Measurements from ENCODE around the gene CRIP3.
"Not testable (repeated sequence)": the region's sequence is repeated elsewhere in the genome, so short reads cannot be mapped to it uniquely, and the experiment has no call there.

Gene CRIP3

GRCh38 chr6:43308101-43308989 is at the start of gene CRIP3:
TSS of gene CRIP3 (minus strand) at chr6:43308826. CDS start at chr6:43308792, 34 bp downstream.
- H3K9me3 ChIP-seq (ENCODE audit: control insufficient read depth, low read length): no peaks in the 10 kb centered on the region
- no peak within 1 kb of the TSS for H3K9ac ChIP-seq (ENCODE audit: low read length)
- H3K27me3 ChIP-seq (ENCODE audit: control insufficient read depth, insufficient read depth, low read length): peaks cover 18% of the 10 kb centered on the region
- H3K36me3 ChIP-seq (ENCODE audit: control insufficient read depth, insufficient read depth, low read length): no peaks in the 10 kb centered on the region
- no peak within 1 kb of the TSS for H3K4me3 ChIP-seq (ENCODE audit: low read length)
- peaks cover 6% of the 10 kb centered on the region for H3K4me1 ChIP-seq (ENCODE audit: control insufficient read depth, insufficient read depth, low read length)

- Histone ChIP-seq H3K36me3 (ENCODE audit: control insufficient read depth, insufficient read depth, low read length) (peaks cover 16% of the 10 kb centered on the region), H3K9me3 (ENCODE audit: control insufficient read depth, low read length) (no peaks in the 10 kb centered on the region), H3K9ac (ENCODE audit: low read length) (no peak overlapping the region), H3K4me3 (ENCODE audit: low read length) (no peak overlapping the region), H3K27me3 (ENCODE audit: control insufficient read depth, insufficient read depth, low read length) (no peaks in the 10 kb centered on the region), H3K4me1 (ENCODE audit: control insufficient read depth, insufficient read depth, low read length) (no peaks in the 10 kb centered on the region)
These were observed 47.4 kb upstream of the CRIP3 start for GRCh38 chr6:43355862-43356590.

- H3K9me3 ChIP-seq (ENCODE audit: control insufficient read depth, low read length); H3K27me3 ChIP-seq (ENCODE audit: control insufficient read depth, insufficient read depth, low read length); H3K4me1 ChIP-seq (ENCODE audit: control insufficient read depth, insufficient read depth, low read length); H3K4me3 ChIP-seq (ENCODE audit: low read length); H3K9ac ChIP-seq (ENCODE audit: low read length): not testable (repeated sequence)
- peaks cover 14% of the 10 kb centered on the region for H3K36me3 ChIP-seq (ENCODE audit: control insufficient read depth, insufficient read depth, low read length)
These were observed 43.3 kb upstream of the CRIP3 start for GRCh38 chr6:43351951-43352350.

GRCh38 chr6:43347444-43347843 is 38.8 kb upstream of the CRIP3 start:
- Histone ChIP-seq H3K4me1 (ENCODE audit: control insufficient read depth, insufficient read depth, low read length) (no peaks in the 10 kb centered on the region), H3K36me3 (ENCODE audit: control insufficient read depth, insufficient read depth, low read length) (no peaks in the 10 kb centered on the region), H3K9me3 (ENCODE audit: control insufficient read depth, low read length) (no peaks in the 10 kb centered on the region), H3K9ac (ENCODE audit: low read length) (no peak overlapping the region), H3K27me3 (ENCODE audit: control insufficient read depth, insufficient read depth, low read length) (no peaks in the 10 kb centered on the region), H3K4me3 (ENCODE audit: low read length) (no peak overlapping the region)

- Histone ChIP-seq H3K9ac (ENCODE audit: low read length) (no peak overlapping the region), H3K4me3 (ENCODE audit: low read length) (no peak overlapping the region), H3K4me1 (ENCODE audit: control insufficient read depth, insufficient read depth, low read length) (no peaks in the 10 kb centered on the region), H3K36me3 (ENCODE audit: control insufficient read depth, insufficient read depth, low read length) (no peaks in the 10 kb centered on the region), H3K27me3 (ENCODE audit: control insufficient read depth, insufficient read depth, low read length) (no peaks in the 10 kb centered on the region), H3K9me3 (ENCODE audit: control insufficient read depth, low read length) (no peaks in the 10 kb centered on the region)
These were observed 38.4 kb upstream of the CRIP3 start for GRCh38 chr6:43347021-43347420.

GRCh38 chr6:43346243-43346642 is 37.6 kb upstream of the CRIP3 start:
- H3K9me3 ChIP-seq (ENCODE audit: control insufficient read depth, low read length); H3K4me3 ChIP-seq (ENCODE audit: low read length); H3K9ac ChIP-seq (ENCODE audit: low read length); H3K4me1 ChIP-seq (ENCODE audit: control insufficient read depth, insufficient read depth, low read length); H3K27me3 ChIP-seq (ENCODE audit: control insufficient read depth, insufficient read depth, low read length); H3K36me3 ChIP-seq (ENCODE audit: control insufficient read depth, insufficient read depth, low read length): not testable (repeated sequence)

GRCh38 chr6:43339168-43339567 is 30.5 kb upstream of the CRIP3 start:
- H3K27me3 ChIP-seq (ENCODE audit: control insufficient read depth, insufficient read depth, low read length): no peaks in the 10 kb centered on the region
- no peaks in the 10 kb centered on the region for H3K36me3 ChIP-seq (ENCODE audit: control insufficient read depth, insufficient read depth, low read length)
- H3K4me1 ChIP-seq (ENCODE audit: control insufficient read depth, insufficient read depth, low read length): peaks cover 21% of the 10 kb centered on the region
- H3K9me3 ChIP-seq (ENCODE audit: control insufficient read depth, low read length): no peaks in the 10 kb centered on the region
- no peak overlapping the region for H3K9ac ChIP-seq (ENCODE audit: low read length)
- H3K4me3 ChIP-seq (ENCODE audit: low read length): no peak overlapping the region

- Histone ChIP-seq H3K4me1 (ENCODE audit: control insufficient read depth, insufficient read depth, low read length) (peaks cover 21% of the 10 kb centered on the region), H3K9me3 (ENCODE audit: control insufficient read depth, low read length) (no peaks in the 10 kb centered on the region), H3K9ac (ENCODE audit: low read length) (no peak overlapping the region), H3K27me3 (ENCODE audit: control insufficient read depth, insufficient read depth, low read length) (no peaks in the 10 kb centered on the region), H3K36me3 (ENCODE audit: control insufficient read depth, insufficient read depth, low read length) (no peaks in the 10 kb centered on the region), H3K4me3 (ENCODE audit: low read length) (no peak overlapping the region)
These were observed 29.6 kb upstream of the CRIP3 start for GRCh38 chr6:43338243-43338642.

GRCh38 chr6:43336382-43336781 is 27.8 kb upstream of the CRIP3 start:
- Histone ChIP-seq H3K27me3 (ENCODE audit: control insufficient read depth, insufficient read depth, low read length) (no peaks in the 10 kb centered on the region), H3K36me3 (ENCODE audit: control insufficient read depth, insufficient read depth, low read length) (no peaks in the 10 kb centered on the region), H3K9me3 (ENCODE audit: control insufficient read depth, low read length) (no peaks in the 10 kb centered on the region), H3K4me1 (ENCODE audit: control insufficient read depth, insufficient read depth, low read length) (peaks cover 21% of the 10 kb centered on the region), H3K9ac (ENCODE audit: low read length) (no peak overlapping the region), H3K4me3 (ENCODE audit: low read length) (no peak overlapping the region)

- Histone ChIP-seq H3K9me3 (ENCODE audit: control insufficient read depth, low read length) (no peaks in the 10 kb centered on the region), H3K27me3 (ENCODE audit: control insufficient read depth, insufficient read depth, low read length) (no peaks in the 10 kb centered on the region), H3K36me3 (ENCODE audit: control insufficient read depth, insufficient read depth, low read length) (no peaks in the 10 kb centered on the region), H3K4me3 (ENCODE audit: low read length) (no peak overlapping the region), H3K9ac (ENCODE audit: low read length) (no peak overlapping the region), H3K4me1 (ENCODE audit: control insufficient read depth, insufficient read depth, low read length) (peaks cover 21% of the 10 kb centered on the region)
These were observed 26.8 kb upstream of the CRIP3 start for GRCh38 chr6:43335469-43335868.

- no peak overlapping the region for H3K4me3 ChIP-seq (ENCODE audit: low read length)
- no peaks in the 10 kb centered on the region for H3K36me3 ChIP-seq (ENCODE audit: control insufficient read depth, insufficient read depth, low read length)
- H3K9me3 ChIP-seq (ENCODE audit: control insufficient read depth, low read length): no peaks in the 10 kb centered on the region
- H3K9ac ChIP-seq (ENCODE audit: low read length): no peak overlapping the region
- no peaks in the 10 kb centered on the region for H3K27me3 ChIP-seq (ENCODE audit: control insufficient read depth, insufficient read depth, low read length)
- H3K4me1 ChIP-seq (ENCODE audit: control insufficient read depth, insufficient read depth, low read length): peaks cover 21% of the 10 kb centered on the region
These were observed 26.0 kb upstream of the CRIP3 start for GRCh38 chr6:43334466-43335095.

- Histone ChIP-seq H3K27me3 (ENCODE audit: control insufficient read depth, insufficient read depth, low read length) (no peaks in the 10 kb centered on the region), H3K4me1 (ENCODE audit: control insufficient read depth, insufficient read depth, low read length) (peaks cover 21% of the 10 kb centered on the region), H3K9ac (ENCODE audit: low read length) (no peak overlapping the region), H3K4me3 (ENCODE audit: low read length) (no peak overlapping the region), H3K9me3 (ENCODE audit: control insufficient read depth, low read length) (no peaks in the 10 kb centered on the region), H3K36me3 (ENCODE audit: control insufficient read depth, insufficient read depth, low read length) (no peaks in the 10 kb centered on the region)
These were observed 23.3 kb upstream of the CRIP3 start for GRCh38 chr6:43331891-43332290.

All from mucosa of stomach (tissue), 1 donor.